Cortex of kidney (tissue), 1 donor: ENCODE data around the gene FILIP1L.

Experiments used
- DNase-seq: peaks from one replicate; lab custom pipeline; 2025; lab: John Stamatoyannopoulos, UW

Gene FILIP1L

GRCh38 chr3:99951701-99952100, 162.6 kb downstream of the FILIP1L start:
- DNase-seq: no peak

GRCh38 chr3:99950921-99951320, 163.4 kb downstream of the FILIP1L start:
- DNase-seq: no peak

- no peak for DNase-seq
These were observed 164.2 kb downstream of the FILIP1L start for GRCh38 chr3:99949956-99950670.

- DNase-seq: no peak
These were observed 165.7 kb downstream of the FILIP1L start for GRCh38 chr3:99948467-99949089.

GRCh38 chr3:99947356-99947755, 166.9 kb downstream of the FILIP1L start:
- no peak for DNase-seq

GRCh38 chr3:99945328-99945995, 168.8 kb downstream of the FILIP1L start:
- no peak for DNase-seq

- DNase-seq: no peak
These were observed 170.2 kb downstream of the FILIP1L start for GRCh38 chr3:99943931-99944761.

- DNase-seq: no peak
These were observed 173.1 kb downstream of the FILIP1L start for GRCh38 chr3:99941211-99941610.

GRCh38 chr3:99940350-99940749, 174.0 kb downstream of the FILIP1L start:
- DNase-seq: no peak

- no peak for DNase-seq
These were observed 174.4 kb downstream of the FILIP1L start for GRCh38 chr3:99939876-99940275.

- DNase-seq: no peak
These were observed 175.9 kb downstream of the FILIP1L start for GRCh38 chr3:99938270-99938911.

- DNase-seq: no peak
These were observed 179.1 kb downstream of the FILIP1L start for GRCh38 chr3:99934975-99935797.

GRCh38 chr3:99933971-99934750, 180.1 kb downstream of the FILIP1L start:
- no peak for DNase-seq

GRCh38 chr3:99931059-99931458, 183.2 kb downstream of the FILIP1L start:
- no peak for DNase-seq

- no peak for DNase-seq
These were observed 184.6 kb downstream of the FILIP1L start for GRCh38 chr3:99929745-99930139.

GRCh38 chr3:99928771-99929744, 185.2 kb downstream of the FILIP1L start:
- no peak for DNase-seq

- no peak for DNase-seq
These were observed 186.4 kb downstream of the FILIP1L start for GRCh38 chr3:99927671-99928457.

- no peak for DNase-seq
These were observed 188.6 kb downstream of the FILIP1L start for GRCh38 chr3:99925584-99926230.
